ENCODE results near the gene PPP1R12A.

- TF ChIP-seq CTCF (conservative IDR thresholded peaks at IDR 0.05) (peak; percentile 81), EZH2 (IDR thresholded peaks at IDR 0.05; ENCODE audit: low read depth) (no peak)
Measured at GRCh38 chr12:79737875-79738718, 196.8 kb downstream of the PPP1R12A start.

All from PC-9 (cell line).